K562 (cell line): Measurements from ENCODE around the gene EHMT2. TPM values are rescaled to one million over a fixed set of nuclear protein-coding genes. Genes with fewer than 3 reads are reported as not detected.

ENCODE experiments used
- ATAC-seq: fragments of 200-7000 bp; cut with Tn5 transposase; 3 replicates; pipeline ENCODE4 v1.9.1; 2020; ENCODE audit warnings: moderate library complexity
- BruUV-seq: library from RNA; stranded (reverse); fragments of 400-500 nt; replicated peaks from 2 replicates; lab custom pipeline; 2021; lab: Mats Ljungman, UMichigan
- CTCF ChIA-PET: fragments of 300-600 bp; formaldehyde crosslinking; extraction: SDS; loops from one replicate; lab custom pipeline; 2021; ENCODE audit warnings: low intra/inter-chr PET ratio; lab: Yijun Ruan, JAX
- POLR2A ChIA-PET: fragments of 300-600, 350-650 bp; sonication (Branson Sonifier 250); formaldehyde crosslinking; extraction: SDS; loops from one replicate; lab custom pipeline; 2021; ENCODE audit warnings: antibody characterized with exemption, inconsistent platforms; lab: Yijun Ruan, JAX
- DNase-seq, 4 experiments: peaks; one replicate each; pipeline versions ENCODE4 v3.0.0 to v3.0.0-alpha.2; 2011 to 2018; ENCODE audit warnings: low spot score in 3 of 4, mixed read lengths in 3 of 4; ENCODE audit errors: extremely low read depth in 1 of 4
- FAIRE-seq: peaks from 2 replicates; lab custom pipeline; 2011; peaks lifted over from hg19 to GRCh38; lab: Jason Lieb, UNC
- H2AFZ ChIP-seq: 2 replicates; pipeline ENCODE4 v1.6.0; 2011; ENCODE audit warnings: low read depth, low read length, control low read depth, inconsistent platforms
- H3K27ac ChIP-seq: fragments of 200-600 bp; 3 replicates; pipeline ENCODE4 v1.8.0; 2011; ENCODE audit warnings: low read depth, mild to moderate bottlenecking, control low read depth, inconsistent platforms, low read length, moderate library complexity, mixed read lengths; ENCODE audit errors: extremely low read depth
- H3K27me3 ChIP-seq, 2 experiments: fragments of 300-600 bp in 1 of 2; 2 replicates in 1 of 2; 3 replicates in 1 of 2; pipeline versions ENCODE4 v1.6.0 to v1.8.0; 2011; ENCODE audit warnings: inconsistent platforms in 2 of 2, low read length in 2 of 2, mild to moderate bottlenecking in 1 of 2, mixed read lengths in 1 of 2, moderate library complexity in 1 of 2; ENCODE audit not compliant: control insufficient read depth in 2 of 2, insufficient read depth in 2 of 2
- H3K36me3 ChIP-seq: fragments of 300-600 bp; 3 replicates; pipeline ENCODE4 v1.8.0; 2011; ENCODE audit warnings: mild to moderate bottlenecking, low read length, inconsistent platforms; ENCODE audit not compliant: control insufficient read depth, insufficient read depth
- H3K4me1 ChIP-seq, 2 experiments: fragments of 200-600 bp in 1 of 2; replicated peaks in 1 of 2; 2 replicates in 1 of 2; 3 replicates in 1 of 2; pipeline versions ENCODE4 v1.5.1 to v1.8.0; 2011; ENCODE audit warnings: inconsistent platforms in 2 of 2, low read length in 2 of 2, mild to moderate bottlenecking in 1 of 2, mixed read lengths in 1 of 2, moderate library complexity in 1 of 2; ENCODE audit not compliant: control insufficient read depth in 2 of 2, insufficient read depth in 2 of 2
- H3K4me2 ChIP-seq: 2 replicates; pipeline ENCODE4 v1.6.1; 2011; ENCODE audit warnings: low read length, control low read depth, inconsistent platforms, mixed read lengths; ENCODE audit not compliant: insufficient read depth
- H3K4me3 ChIP-seq: fragments of 200-600 bp; sonication (generic), shearing (Covaris generic); 2 replicates; pipeline ENCODE4 v1.5.1; 2016; ENCODE audit warnings: control low read depth, inconsistent platforms
- H3K79me2 ChIP-seq: fragments of 200-600 bp; 3 replicates; pipeline ENCODE4 v1.8.0; 2011; ENCODE audit warnings: low read length, inconsistent platforms; ENCODE audit not compliant: control insufficient read depth, insufficient read depth
- H3K9ac ChIP-seq, 2 experiments: 2 replicates each; pipeline versions ENCODE4 v1.6.0 to v1.6.1; 2011; ENCODE audit warnings: low read depth in 2 of 2, low read length in 2 of 2, control low read depth in 1 of 2, inconsistent platforms in 1 of 2, mild to moderate bottlenecking in 1 of 2, mixed read lengths in 1 of 2; ENCODE audit not compliant: insufficient read depth in 1 of 2
- H3K9me1 ChIP-seq: one replicate; pipeline ENCODE4 v1.6.0; 2011; ENCODE audit warnings: inconsistent platforms, mild to moderate bottlenecking, low read length, moderate library complexity; ENCODE audit not compliant: control insufficient read depth, insufficient read depth
- H3K9me3 ChIP-seq: replicated peaks from 2 replicates; pipeline ENCODE4 v1.5.1; 2011; ENCODE audit warnings: low read depth, low read length, inconsistent platforms; ENCODE audit not compliant: control insufficient read depth, insufficient read depth
- H4K20me1 ChIP-seq: replicated peaks from 2 replicates; pipeline ENCODE4 v1.6.1; 2011; ENCODE audit warnings: low read length, inconsistent platforms, mixed read lengths; ENCODE audit not compliant: control insufficient read depth, insufficient read depth
- CEBPG ChIP-seq, 3 experiments: fragments of 200-800 bp in 1 of 3; sonication (Bioruptor generic) in 1 of 3; sonication (generic) in 1 of 3; formaldehyde crosslinking in 1 of 3; IDR thresholded peaks in 2 of 3; conservative IDR thresholded peaks in 1 of 3; 2 replicates each; pipeline versions ENCODE4 v1.6.1 to v1.8.0; 2016 to 2022; ENCODE audit warnings: missing compliant biosample characterization in 2 of 3, missing genetic modification characterization in 2 of 3, mild to moderate bottlenecking in 1 of 3, missing genetic modification reagents in 1 of 3
- REST ChIP-seq, 2 experiments: fragments of 450-650 bp; formaldehyde crosslinking in 1 of 2; IDR thresholded peaks; 2 replicates each; pipeline versions ENCODE4 v1.4.0 to v1.6.1; 2014 to 2020; ENCODE audit warnings: mild to moderate bottlenecking in 2 of 2, borderline replicate concordance in 1 of 2, low read depth in 1 of 2
- SPI1 ChIP-seq: IDR thresholded peaks from 2 replicates; pipeline ENCODE4 v1.6.1; 2011; ENCODE audit warnings: low read depth, low read length, control low read depth, borderline replicate concordance
- TCF3 ChIP-seq: sonication (generic); formaldehyde crosslinking; IDR thresholded peaks from 2 replicates; pipeline ENCODE4 v1.4.0; 2020; ENCODE audit warnings: mild to moderate bottlenecking, missing genetic modification reagents
- TEAD4 ChIP-seq, 2 experiments: sonication (generic) in 1 of 2; formaldehyde crosslinking in 1 of 2; IDR thresholded peaks; 2 replicates each; pipeline versions ENCODE4 v1.6.1 to v1.8.0; 2012 to 2022; ENCODE audit warnings: borderline replicate concordance in 1 of 2, inconsistent platforms in 1 of 2, low read length in 1 of 2, mild to moderate bottlenecking in 1 of 2, missing genetic modification reagents in 1 of 2
- TGIF2 ChIP-seq: sonication (generic); formaldehyde crosslinking; IDR thresholded peaks from 2 replicates; pipeline ENCODE4 v1.8.1; 2022; ENCODE audit warnings: mild to moderate bottlenecking, missing genetic modification reagents, moderate library complexity
- USF1 ChIP-seq: sonication (generic); formaldehyde crosslinking; IDR thresholded peaks from 2 replicates; pipeline ENCODE4 v1.9.0; 2022; ENCODE audit warnings: mild to moderate bottlenecking, missing genetic modification reagents
- ZNF354B ChIP-seq: fragments of 250-450 bp; sonication (Bioruptor Pico); IDR thresholded peaks from 2 replicates; pipeline ENCODE4 v1.4.0; 2020
- ZNF436 ChIP-seq: fragments of 250-450, 450-650 bp; sonication (Bioruptor Pico); formaldehyde crosslinking; IDR thresholded peaks from 2 replicates; pipeline ENCODE4 v1.7.0; 2020; ENCODE audit warnings: mild to moderate bottlenecking
- WGBS: fragments of 100-300 bp; shearing (Covaris generic); methylation state at CpG from one replicate; pipeline ENCODE4 v1.1.6; 2016; ENCODE audit warnings: low coverage, mixed read lengths; ENCODE audit not compliant: insufficient coverage; ENCODE audit errors: missing lambda C conversion rate; 5-methylcytosine and 5-hydroxymethylcytosine counted together
- in situ Hi-C: fragments of 300-500 bp; cut with MboI; formaldehyde crosslinking; loops from 4 replicates; pipeline ENCODE4 v1.15.0; 2018; ENCODE audit warnings: inconsistent platforms, mixed read lengths
- intact Hi-C: fragments of 100-400 bp; cut with micrococcal nuclease; formaldehyde crosslinking; loops from 2 replicates; pipeline ENCODE4 v1.14.2; 2022
- polyA plus RNA-seq, 8 experiments: library from polyadenylated mRNA; depleted of rRNA in 4 of 8; stranded (reverse) in 5 of 8; unstranded in 3 of 8; fragments of >200 nt; fragmentation: Nextera tagmentation in 2 of 8; fragmentation: Illumina TruSeq in 1 of 8; extraction: Ambion mirVana in 2 of 8; extraction: Trizol in 1 of 8; gene quantifications; 2 replicates each; pipeline versions ENCODE4 v1.2.1 to v1.2.3, GENCODE V29; 2011 to 2014; ENCODE audit warnings: inconsistent platforms in 1 of 8, missing spikeins in 1 of 8
- total RNA-seq, 7 experiments: library from RNA; depleted of rRNA in 6 of 7; stranded (reverse); fragments of >200 nt in 6 of 7; fragmentation: Illumina TruSeq in 2 of 7; extraction: Trizol in 2 of 7; gene quantifications; 2 replicates each; pipeline versions ENCODE4 v1.2.1 to v1.2.3, GENCODE V29; 2011 to 2021; ENCODE audit warnings: low replicate concordance in 1 of 7

The EHMT2 gene
- total and polyA plus RNA-seq, 9 of the 15 experiments (the other 6 are each of a cell fraction or from before 2014, with no cell fraction given), result 2.1 to 63.8 (median 38.5) TPM

- FAIRE-seq (no peak), DNase-seq (no peak), ATAC-seq (no peak; the same call in 1 of the 3 replicates)
- WGBS, result 74% methylated on average over 9 of the region's 9 CpGs
- no peaks in the 10 kb centered on the region for H3K79me2 ChIP-seq
- no peak overlapping the region for H3K4me2 ChIP-seq
- no peaks in the 10 kb centered on the region for H4K20me1 ChIP-seq
- H3K4me1 ChIP-seq, result peaks cover 6 to 10% of the 10 kb centered on the region in 2 experiments; a peak in 4 of 5 replicates
- H3K9me3 ChIP-seq, result peaks cover 7% of the 10 kb centered on the region
- intact Hi-C loops (no loop called here), in situ Hi-C loops (no loop called here)
- no peak overlapping the region for H2AFZ ChIP-seq
- TF ChIP-seq SPI1 (peak; percentile 43; the same call in 1 of the 2 replicates), USF1 (CRISPR knock-in tag) (peak; percentile 19; the same call in 1 of the 2 replicates), TGIF2 (CRISPR knock-in tag) (no peak), TEAD4 (IDR thresholded peaks at IDR 0.05; ENCODE audit: low read length) (no peak), TEAD4 (CRISPR knock-in tag; IDR thresholded peaks at IDR 0.05; ENCODE audit: borderline replicate concordance) (0 out of 2 replicates have a peak, but pooled peaks have one; percentile 15), ZNF436 (CRISPR knock-in tag) (no peak), ZNF354B (CRISPR knock-in tag) (no peak), TCF3 (no peak), CEBPG (CRISPR knock-in tag; IDR thresholded peaks at IDR 0.05) (0 out of 2 replicates have a peak, but pooled peaks have one; percentile 7), CEBPG (tag; conservative IDR thresholded peaks at IDR 0.05 in 1 of 2, IDR thresholded peaks at IDR 0.05 in 1 of 2) (no peak), REST (IDR thresholded peaks at IDR 0.05; ENCODE audit: borderline replicate concordance) (peak; percentile 15; the same call in 1 of the 2 replicates), REST (CRISPR knock-in tag; IDR thresholded peaks at IDR 0.05; ENCODE audit: low read depth) (no peak)
- no peaks in the 10 kb centered on the region for H3K36me3 ChIP-seq
- ChIA-PET POLR2A (no interaction called here), CTCF (no interaction called here)
- BruUV-seq, result no TSS peak
- no peak overlapping the region for H3K4me3 ChIP-seq
- H3K9me1 ChIP-seq, result no peaks in the 10 kb centered on the region
- no peak overlapping the region for H3K27ac ChIP-seq
- no peak overlapping the region for H3K9ac ChIP-seq
- H3K27me3 ChIP-seq, result peaks cover 5 to 7% of the 10 kb centered on the region in 2 experiments; a peak in 2 of 5 replicates
Observed at GRCh38 chr6:31928672-31928939, 31.1 kb upstream of the EHMT2 start.
